Mesodermal cell (in vitro differentiated cells): ENCODE measurements around the gene NANOGP8. TPM values are rescaled to one million over a fixed set of nuclear protein-coding genes. Genes with fewer than 3 reads are reported as not detected.
"Not testable (repeated sequence)": the region's sequence is repeated elsewhere in the genome, so short reads cannot be mapped to it uniquely, and the experiment has no call there.

Source experiments
- H3K27ac ChIP-seq: 2 replicates; pipeline ENCODE4 v1.7.0; 2013; ENCODE audit warnings: mild to moderate bottlenecking, low read depth, low read length, moderate library complexity; ENCODE audit not compliant: severe bottlenecking
- H3K36me3 ChIP-seq: 2 replicates; pipeline ENCODE4 v1.7.1; 2013; ENCODE audit warnings: mild to moderate bottlenecking, low read length, moderate library complexity; ENCODE audit not compliant: control insufficient read depth, insufficient read depth
- H3K4me1 ChIP-seq: one replicate; pipeline ENCODE4 v1.7.1; 2013; ENCODE audit warnings: mild to moderate bottlenecking, low read length; ENCODE audit not compliant: insufficient read depth, control insufficient read depth, poor library complexity, severe bottlenecking
- H3K4me3 ChIP-seq: 2 replicates; pipeline ENCODE4 v1.7.0; 2013; ENCODE audit warnings: low read length, control low read depth, mild to moderate bottlenecking; ENCODE audit not compliant: insufficient read depth, poor library complexity, severe bottlenecking; ENCODE audit errors: extremely low read depth
- H3K9me3 ChIP-seq: 2 replicates; pipeline ENCODE4 v1.7.1; 2013; ENCODE audit warnings: mild to moderate bottlenecking, low read length, moderate library complexity; ENCODE audit not compliant: control insufficient read depth
- WGBS, 2 experiments: methylation state at CpG; one replicate each; pipeline ENCODE4 v1.1.5; 2013; ENCODE audit warnings: missing lambda C conversion rate in 2 of 2; ENCODE audit not compliant: insufficient coverage in 2 of 2; 5-methylcytosine and 5-hydroxymethylcytosine counted together
- polyA plus RNA-seq, 2 experiments: library from polyadenylated mRNA; stranded (reverse); fragments of 50-300 nt; gene quantifications; one replicate each; pipeline ENCODE4 v1.2.3, GENCODE V29; 2013

The NANOGP8 gene, protein sequence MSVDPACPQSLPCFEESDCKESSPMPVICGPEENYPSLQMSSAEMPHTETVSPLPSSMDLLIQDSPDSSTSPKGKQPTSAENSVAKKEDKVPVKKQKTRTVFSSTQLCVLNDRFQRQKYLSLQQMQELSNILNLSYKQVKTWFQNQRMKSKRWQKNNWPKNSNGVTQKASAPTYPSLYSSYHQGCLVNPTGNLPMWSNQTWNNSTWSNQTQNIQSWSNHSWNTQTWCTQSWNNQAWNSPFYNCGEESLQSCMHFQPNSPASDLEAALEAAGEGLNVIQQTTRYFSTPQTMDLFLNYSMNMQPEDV
- not detected for polyA plus RNA-seq (2013, experiment 1 of 2)
- polyA plus RNA-seq (2013, experiment 2 of 2), result not detected

DNA sequence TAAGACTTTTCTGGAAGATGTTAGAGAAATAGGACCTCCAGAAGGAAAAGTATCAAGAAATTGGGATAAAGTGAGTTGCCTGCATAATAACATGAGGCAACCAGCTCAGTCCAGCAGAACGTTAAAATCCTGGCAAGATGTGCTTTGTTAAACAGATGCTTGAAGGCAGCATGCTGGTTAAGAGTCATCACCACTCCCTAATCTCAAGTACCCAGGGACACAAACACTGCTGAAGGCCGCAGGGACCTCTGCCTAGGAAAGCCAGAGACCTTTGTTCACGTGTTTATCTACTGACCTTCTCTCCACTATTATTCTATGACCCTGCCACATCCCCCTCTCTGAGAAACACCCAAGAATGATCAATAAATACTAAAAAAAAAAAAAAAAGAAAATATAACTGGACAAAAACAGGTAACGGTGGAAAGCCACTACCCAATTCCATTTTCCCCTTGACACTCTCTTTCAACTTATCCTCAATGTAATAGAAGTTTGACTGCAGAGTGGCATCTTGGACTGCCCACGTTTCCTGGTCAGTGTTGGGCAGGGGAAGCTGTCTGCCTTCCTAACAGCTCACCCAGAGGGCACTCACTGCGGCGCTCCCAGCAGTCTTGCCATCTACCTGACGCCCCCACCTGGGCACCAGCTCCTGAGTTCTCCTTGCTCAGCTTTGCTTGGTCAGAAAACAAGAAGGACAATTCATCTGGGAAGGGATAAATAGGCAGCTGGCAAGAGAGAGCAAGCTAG is at the start of gene NANOGP8:
NANOGP8 (minus strand) TSS at position 120 of the 744 bp plus-strand sequence. CDS start 185 bp downstream, outside the sequence.
- H3K36me3 ChIP-seq, H3K4me1 ChIP-seq, H3K9me3 ChIP-seq, H3K4me3 ChIP-seq, H3K27ac ChIP-seq: not testable (repeated sequence)
- 89 to 94% methylated on average over 5 of the region's 8 CpGs for WGBS, 2 experiments

GRCh38 chr15:35134299-35134698 is 49.2 kb upstream of the NANOGP8 start:
- no CpG with 5 or more reads among the region's 1 CpG for WGBS, 2 experiments
- Histone ChIP-seq H3K4me1 (no peaks in the 10 kb centered on the region), H3K4me3 (no peak overlapping the region), H3K36me3 (no peaks in the 10 kb centered on the region), H3K9me3 (no peaks in the 10 kb centered on the region), H3K27ac (no peak overlapping the region)

GRCh38 chr15:35130245-35130644 is 45.1 kb upstream of the NANOGP8 start:
- no peaks in the 10 kb centered on the region for H3K4me1 ChIP-seq
- no peaks in the 10 kb centered on the region for H3K9me3 ChIP-seq
- no peak overlapping the region for H3K27ac ChIP-seq
- no peaks in the 10 kb centered on the region for H3K36me3 ChIP-seq
- no CpG with 5 or more reads among the region's 1 CpG for WGBS, 2 experiments
- H3K4me3 ChIP-seq, result no peak overlapping the region

GRCh38 chr15:35129361-35129760 is 44.3 kb upstream of the NANOGP8 start:
- no peaks in the 10 kb centered on the region for H3K9me3 ChIP-seq
- H3K4me3 ChIP-seq, result no peak overlapping the region
- H3K27ac ChIP-seq, result no peak overlapping the region
- H3K36me3 ChIP-seq, result no peaks in the 10 kb centered on the region
- WGBS, 2 experiments, result no CpG with 5 or more reads among the region's 4 CpGs
- no peaks in the 10 kb centered on the region for H3K4me1 ChIP-seq

DNA sequence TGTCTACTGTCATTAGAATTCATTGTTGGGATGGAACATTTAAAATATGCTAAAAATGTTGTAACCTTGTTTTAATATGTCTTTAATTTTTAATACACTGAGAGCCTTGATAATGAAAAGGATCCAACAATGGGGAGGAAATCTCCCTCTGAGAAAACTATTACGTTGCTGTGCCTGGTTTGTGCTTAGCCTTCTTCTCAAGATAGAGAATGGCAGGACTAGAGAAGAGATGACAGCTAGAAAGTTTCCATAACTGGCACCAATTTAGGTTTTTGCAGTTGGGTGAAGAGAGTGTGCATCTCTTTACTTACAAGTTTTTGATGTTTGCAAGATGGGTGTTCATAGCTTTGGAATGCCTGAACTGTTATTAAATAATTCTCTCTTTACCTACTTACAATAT is 42.6 kb upstream of the NANOGP8 start:
- Histone ChIP-seq H3K27ac (no peak overlapping the region), H3K4me1 (no peaks in the 10 kb centered on the region), H3K36me3 (no peaks in the 10 kb centered on the region), H3K9me3 (no peaks in the 10 kb centered on the region), H3K4me3 (no peak overlapping the region)
- WGBS, 2 experiments, result 86 to 100% methylated on average over 1 of the region's 1 CpG

DNA sequence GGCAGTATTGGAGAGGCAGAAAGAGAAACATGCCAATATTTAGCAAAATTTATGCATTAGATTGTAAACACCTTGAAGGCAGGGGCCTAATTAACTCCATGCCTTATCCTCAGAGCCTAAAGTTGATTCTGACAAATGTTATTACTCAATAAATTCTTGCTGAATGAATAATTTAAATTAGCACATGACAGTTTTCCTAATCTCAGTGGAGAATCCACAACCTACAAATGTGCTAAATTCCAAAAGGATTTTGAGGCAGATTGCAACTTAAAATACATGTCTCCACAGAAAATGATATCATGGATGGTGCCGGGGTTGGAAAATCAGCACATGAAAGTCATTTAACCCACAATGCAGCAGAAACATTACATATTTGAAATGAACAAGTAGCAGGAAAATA is 41.1 kb upstream of the NANOGP8 start:
- no CpG with 5 or more reads among the region's 1 CpG for WGBS, 2 experiments
- Histone ChIP-seq H3K4me3 (no peak overlapping the region), H3K27ac (no peak overlapping the region), H3K4me1 (no peaks in the 10 kb centered on the region), H3K36me3 (no peaks in the 10 kb centered on the region), H3K9me3 (no peaks in the 10 kb centered on the region)

- no peaks in the 10 kb centered on the region for H3K4me1 ChIP-seq
- no peaks in the 10 kb centered on the region for H3K36me3 ChIP-seq
- no peaks in the 10 kb centered on the region for H3K9me3 ChIP-seq
- no peak overlapping the region for H3K4me3 ChIP-seq
- H3K27ac ChIP-seq, result no peak overlapping the region
Measured at GRCh38 chr15:35123743-35124142, 38.6 kb upstream of the NANOGP8 start.

- no peaks in the 10 kb centered on the region for H3K36me3 ChIP-seq
- WGBS, 2 experiments, result 93 to 95% methylated on average over 35 to 37 of the region's 47 CpGs
- H3K27ac ChIP-seq, result no peak overlapping the region
- H3K9me3 ChIP-seq, result no peaks in the 10 kb centered on the region
- H3K4me1 ChIP-seq, result no peaks in the 10 kb centered on the region
- H3K4me3 ChIP-seq, result no peak overlapping the region
Measured at GRCh38 chr15:35121611-35122359, 36.7 kb upstream of the NANOGP8 start.

GRCh38 chr15:35120173-35120572 is 35.1 kb upstream of the NANOGP8 start:
- Histone ChIP-seq H3K36me3 (no peaks in the 10 kb centered on the region), H3K4me3 (no peak overlapping the region), H3K4me1 (no peaks in the 10 kb centered on the region), H3K27ac (no peak overlapping the region), H3K9me3 (no peaks in the 10 kb centered on the region)
- 100% methylated on average over 4 of the region's 6 CpGs; no CpG with 5 or more reads in 1 of the 2 experiments for WGBS, 2 experiments

DNA sequence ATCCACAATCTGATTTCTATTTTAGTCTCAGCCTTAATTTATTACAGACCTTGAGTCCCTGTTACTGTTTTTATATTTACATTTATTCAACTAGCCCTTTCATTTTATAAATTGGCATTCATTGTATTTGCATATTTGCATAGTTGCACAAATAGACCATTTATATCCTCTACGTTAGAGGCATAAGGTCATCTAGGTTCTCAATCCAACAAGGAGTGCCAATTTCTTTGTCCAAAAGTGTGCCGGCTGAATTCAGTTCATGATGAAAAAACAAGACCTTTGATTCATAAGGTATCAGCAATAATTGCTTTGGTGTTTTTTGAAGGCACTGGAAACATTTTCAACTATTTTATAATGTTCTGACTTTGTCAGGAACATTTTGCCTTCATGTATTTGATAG is 33.9 kb upstream of the NANOGP8 start:
- Histone ChIP-seq H3K4me1 (no peaks in the 10 kb centered on the region), H3K36me3 (no peaks in the 10 kb centered on the region), H3K9me3 (no peaks in the 10 kb centered on the region), H3K4me3 (no peak overlapping the region), H3K27ac (no peak overlapping the region)
- 91 to 100% methylated on average over 1 of the region's 2 CpGs for WGBS, 2 experiments
